ENCODE results near the gene MORC3.
"Not testable (repeated sequence)": the region's sequence is repeated elsewhere in the genome, so short reads cannot be mapped to it uniquely, and the experiment has no call there.

MORC3 gene

DNA sequence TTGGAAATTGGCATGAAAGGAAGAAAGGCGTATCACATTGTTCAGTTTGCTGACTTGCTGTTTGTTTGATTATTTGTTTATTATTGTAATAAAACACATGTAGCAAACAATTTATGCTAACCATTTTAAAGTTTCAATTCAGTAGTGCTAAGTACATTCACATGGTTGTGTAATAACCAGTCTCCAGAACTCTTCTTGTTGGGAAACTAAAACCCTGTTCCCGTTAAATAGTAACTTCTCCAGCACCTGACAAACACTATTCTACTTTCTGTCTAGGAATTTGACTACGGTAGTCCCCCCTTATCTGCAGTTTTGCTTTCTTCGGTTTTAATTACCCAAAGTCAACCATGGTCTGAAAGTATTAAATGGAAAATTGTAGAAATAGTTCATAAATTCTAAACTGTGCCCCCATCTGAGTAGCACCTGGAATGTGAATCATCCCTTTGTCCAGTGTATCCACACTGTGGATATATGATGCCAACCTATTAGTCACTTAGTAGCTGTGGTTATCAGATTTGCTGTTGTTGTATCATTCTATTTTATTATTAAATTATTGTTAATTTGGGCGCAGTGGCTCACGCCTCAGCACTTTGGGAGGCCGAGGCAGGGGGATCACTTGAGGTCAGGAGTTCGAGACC, 5.5 kb downstream of the MORC3 start:
- no peak for DNase-seq

DNA sequence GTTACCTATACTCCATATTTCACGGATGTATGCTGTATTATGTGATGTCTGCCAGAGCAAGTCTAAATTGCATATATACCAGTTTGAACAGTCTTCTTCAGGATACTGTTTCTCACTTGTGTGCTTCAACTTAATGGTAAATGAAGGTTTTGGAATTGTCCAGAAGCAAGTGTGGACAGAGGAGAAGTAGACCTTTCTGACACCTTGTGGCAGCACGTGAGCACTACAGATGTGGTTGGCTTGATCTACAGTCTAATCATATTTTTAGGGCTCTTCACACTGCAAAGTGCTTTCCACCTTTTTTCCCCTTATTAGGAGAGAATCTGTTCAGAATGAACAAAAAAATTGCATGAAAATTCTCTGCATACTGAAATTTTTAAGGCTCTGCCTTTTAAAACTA, 10.9 kb downstream of the MORC3 start:
- peak; percentile 3 for DNase-seq

DNA sequence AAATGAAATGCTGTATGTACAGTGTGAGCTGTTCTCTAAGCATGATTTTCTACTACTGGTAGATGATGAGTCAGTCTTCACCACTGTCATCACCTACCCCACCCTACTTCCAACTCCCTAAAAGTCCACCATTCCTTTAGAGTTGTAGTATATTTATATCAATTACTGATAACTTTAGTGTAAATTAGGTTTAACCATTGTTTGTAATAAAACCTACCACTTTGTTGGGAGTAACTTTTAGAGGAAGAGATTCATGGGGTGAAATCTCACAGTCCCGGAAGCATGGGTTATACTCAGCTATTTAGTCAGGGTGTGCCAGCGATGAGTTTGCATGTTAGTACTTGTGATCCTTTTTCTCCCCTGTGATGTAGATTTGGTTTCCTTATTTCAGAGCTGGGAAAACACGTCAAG, 17.1 kb downstream of the MORC3 start:
- DNase-seq: no peak

DNA sequence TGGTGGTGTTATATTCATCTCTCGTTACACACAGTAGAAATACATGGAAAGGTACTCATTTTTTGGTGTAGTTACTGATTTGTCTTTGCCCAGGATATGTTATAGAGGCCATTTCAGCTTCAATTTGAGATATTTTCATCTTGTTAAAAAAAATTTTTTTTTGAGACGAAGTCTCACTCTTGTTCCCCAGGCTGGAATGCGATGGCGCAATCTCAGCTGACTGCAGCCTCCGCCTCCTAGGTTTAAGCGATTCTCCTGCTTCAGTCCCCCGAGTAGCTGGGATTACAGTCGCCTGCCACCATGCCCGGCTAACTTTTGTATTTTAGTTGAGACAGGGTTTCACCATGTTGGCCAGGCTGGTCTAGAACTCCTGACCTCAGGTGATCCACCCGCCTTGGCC, 19.0 kb downstream of the MORC3 start:
- DNase-seq: no peak

DNA sequence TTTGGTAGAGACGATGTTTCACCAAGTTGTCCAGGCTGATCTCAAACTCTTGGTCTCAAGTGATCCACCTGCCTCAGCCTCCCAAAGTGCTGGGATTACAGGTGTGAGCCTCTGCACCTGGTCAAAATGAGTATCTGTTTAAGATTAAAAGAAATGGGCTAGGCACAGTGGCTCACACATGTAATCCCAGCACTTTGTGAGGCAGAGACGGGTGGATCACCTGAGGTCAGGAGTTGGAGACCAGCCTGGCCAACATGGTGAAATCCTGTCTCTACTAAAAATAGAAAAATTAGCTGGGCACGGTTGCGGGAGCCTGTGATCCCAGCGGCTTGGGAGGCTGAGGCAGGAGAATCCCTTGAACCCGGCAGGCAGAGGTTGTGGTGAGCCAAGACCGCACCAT, 22.6 kb downstream of the MORC3 start:
- not testable (repeated sequence) for DNase-seq

DNA sequence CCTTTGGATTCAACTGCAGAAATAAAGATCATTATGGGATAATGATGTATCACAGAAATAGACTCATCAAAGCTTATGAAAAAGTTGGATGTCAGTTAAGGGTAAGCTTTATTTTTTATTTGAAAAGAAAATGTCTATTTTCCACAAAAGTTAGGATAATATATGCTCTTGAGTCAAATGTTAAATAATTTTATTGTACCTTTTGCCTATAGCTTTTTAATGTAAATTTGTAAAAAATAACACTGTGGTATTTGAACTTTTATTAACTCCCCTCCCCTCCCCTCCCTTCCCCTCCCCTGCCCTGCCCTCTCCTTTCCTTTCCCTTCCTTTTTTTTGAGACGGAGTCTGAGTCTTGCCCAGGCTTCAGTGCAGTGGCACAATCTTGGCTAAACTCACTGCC, 24.9 kb downstream of the MORC3 start:
- no peak for DNase-seq

GRCh38 chr21:36347278-36347961, 27.4 kb downstream of the MORC3 start:
- no peak for DNase-seq

DNA sequence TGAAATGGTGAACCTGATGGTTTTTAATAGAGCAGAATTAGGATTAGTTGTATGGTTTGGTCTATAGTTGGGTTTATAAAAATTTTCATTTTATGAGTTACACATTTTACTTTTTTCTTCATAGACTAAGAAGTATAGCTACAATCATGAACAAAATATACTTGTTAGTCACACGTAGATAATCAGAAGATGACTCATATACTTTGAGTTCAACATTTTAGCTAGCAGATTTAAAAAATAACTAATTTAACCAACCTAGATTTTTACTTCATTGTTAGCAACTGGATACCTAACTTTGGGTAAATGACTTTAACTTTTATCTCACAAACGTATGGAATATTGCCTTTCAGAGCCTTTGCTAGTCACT, 27.9 kb downstream of the MORC3 start:
- no peak for DNase-seq

DNA sequence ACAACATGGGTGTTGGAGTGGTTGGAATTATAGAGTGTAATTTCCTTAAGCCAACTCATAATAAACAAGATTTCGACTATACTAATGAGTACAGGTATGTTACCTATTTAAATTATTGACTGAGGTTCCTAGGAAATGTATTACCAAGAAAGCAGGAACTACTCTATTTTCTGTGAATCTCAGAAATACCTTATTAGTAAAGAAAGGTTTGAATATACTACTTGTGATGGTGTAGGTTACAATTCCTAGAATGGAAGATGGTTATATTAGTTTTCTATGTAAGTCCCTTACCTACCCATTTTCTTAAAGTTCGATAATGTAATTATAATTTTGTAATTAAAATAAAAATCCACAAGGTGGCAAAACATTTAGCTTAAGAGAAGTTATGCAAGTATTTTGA, 29.3 kb downstream of the MORC3 start:
- DNase-seq: no peak

- no peak for DNase-seq
Measured at GRCh38 chr21:36350282-36350910, 30.4 kb downstream of the MORC3 start.

GRCh38 chr21:36354918-36355680, 35.1 kb downstream of the MORC3 start:
- no peak for DNase-seq

GRCh38 chr21:36355868-36356267, 35.9 kb downstream of the MORC3 start:
- no peak for DNase-seq

GRCh38 chr21:36359185-36359584, 39.2 kb downstream of the MORC3 start:
- DNase-seq: no peak

DNA sequence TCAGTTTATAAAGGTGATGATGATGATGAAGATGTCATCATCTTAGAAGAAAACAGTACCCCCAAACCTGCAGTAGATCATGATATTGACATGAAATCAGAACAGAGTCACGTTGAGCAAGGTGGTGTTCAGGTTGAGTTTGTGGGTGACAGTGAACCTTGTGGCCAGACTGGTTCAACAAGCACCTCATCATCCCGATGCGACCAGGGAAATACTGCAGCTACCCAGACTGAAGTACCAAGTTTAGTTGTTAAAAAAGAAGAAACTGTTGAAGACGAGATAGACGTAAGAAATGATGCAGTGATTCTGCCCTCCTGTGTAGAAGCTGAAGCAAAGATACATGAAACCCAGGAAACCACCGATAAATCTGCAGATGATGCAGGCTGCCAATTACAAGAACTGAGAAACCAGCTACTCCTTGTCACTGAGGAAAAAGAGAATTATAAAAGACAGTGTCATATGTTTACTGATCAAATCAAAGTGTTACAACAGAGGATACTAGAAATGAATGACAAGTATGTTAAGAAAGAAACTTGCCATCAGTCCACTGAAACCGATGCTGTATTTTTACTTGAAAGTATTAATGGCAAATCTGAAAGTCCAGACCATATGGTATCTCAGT, 49.2 kb downstream of the MORC3 start:
- DNase-seq: no peak

DNA sequence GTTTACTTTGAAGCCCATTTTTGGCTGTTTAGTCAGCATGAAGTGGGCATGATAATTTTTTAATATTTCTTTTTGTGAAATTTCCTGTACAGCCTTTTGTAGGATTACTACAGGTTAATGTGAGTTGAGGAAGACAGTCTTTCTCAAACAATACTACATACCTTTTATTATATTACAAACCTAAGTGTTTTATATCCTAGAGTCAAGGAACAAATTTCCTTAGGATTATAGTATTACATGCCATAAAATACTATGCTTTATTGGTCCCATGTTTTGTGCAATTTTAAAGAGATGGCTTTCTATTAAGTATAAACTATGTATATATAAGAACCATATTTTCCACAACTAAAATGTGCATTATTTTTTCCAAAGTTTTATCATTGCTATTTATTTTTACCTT, 56.0 kb downstream of the MORC3 start:
- no peak for DNase-seq

- DNase-seq: no peak
Measured at GRCh38 chr21:36377391-36377842, 57.4 kb downstream of the MORC3 start.

GRCh38 chr21:36379251-36379650, 59.3 kb downstream of the MORC3 start:
- DNase-seq: no peak

DNA sequence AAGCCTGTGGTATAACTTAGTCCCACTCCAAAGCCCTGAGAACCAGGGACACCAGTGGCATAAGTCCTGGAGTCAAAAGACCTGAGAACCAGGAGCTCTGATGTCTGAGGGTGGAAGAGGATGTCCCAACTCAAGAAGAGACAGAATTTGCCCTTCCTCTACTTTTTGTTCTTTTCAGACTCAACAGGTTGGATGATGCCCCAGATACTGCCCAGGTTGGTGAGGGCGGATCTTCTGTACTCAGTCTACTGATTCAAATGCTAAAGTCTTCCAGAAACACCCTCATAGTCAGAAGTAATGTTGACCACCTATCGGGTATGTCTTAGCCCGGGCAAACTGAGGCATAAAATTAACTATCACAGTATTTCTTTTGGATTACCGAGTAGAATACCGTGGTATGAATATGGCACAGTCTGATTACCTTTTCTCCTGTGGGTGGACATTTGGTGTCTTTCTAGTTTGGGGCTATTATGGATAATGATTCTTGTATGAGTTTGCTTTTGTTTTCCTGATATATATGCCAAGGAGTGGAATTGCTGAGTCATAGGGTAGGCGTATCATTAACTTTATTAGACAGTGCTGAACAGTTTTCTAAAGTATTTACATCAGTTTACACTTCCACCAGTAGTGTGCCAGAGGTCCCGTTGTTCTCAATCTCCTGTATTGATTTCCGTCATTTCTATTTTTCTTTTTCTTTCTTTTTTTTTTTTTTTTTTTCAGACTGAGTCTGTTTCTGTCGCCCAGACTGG, 62.0 kb downstream of the MORC3 start:
- no peak for DNase-seq

GRCh38 chr21:36382722-36383121, 62.7 kb downstream of the MORC3 start:
- DNase-seq: not testable (repeated sequence)

DNA sequence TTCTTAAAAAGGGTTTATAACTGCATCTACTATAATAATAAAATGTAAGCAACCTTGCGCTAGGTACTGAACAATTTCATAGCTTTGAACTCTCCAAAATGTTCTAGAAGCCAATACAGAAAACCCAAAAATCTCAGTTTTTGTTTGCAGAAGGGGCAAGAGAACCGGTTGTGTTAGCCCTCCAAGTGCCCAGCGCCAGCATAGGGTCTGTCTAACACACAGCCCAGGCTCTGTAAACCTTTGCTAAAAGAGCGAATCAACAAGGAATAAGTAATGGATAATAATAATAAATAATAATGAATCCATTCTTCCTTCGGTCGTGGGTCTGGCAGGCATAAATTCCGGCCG, 64.9 kb downstream of the MORC3 start:
- DNase-seq: no peak

GRCh38 chr21:36385233-36386030, 65.4 kb downstream of the MORC3 start, which contains the start of gene CHAF1B:
TSS of gene CHAF1B (plus strand) at chr21:36385392. CDS start at chr21:36386137, 745 bp downstream.
- peak; percentile 70 for DNase-seq
